BE2C (cell line): ENCODE measurements around the gene CST7.

Experiments
- DNase-seq: peaks from one replicate; pipeline ENCODE4 v3.0.0-alpha.2; 2020
- H3K27me3 ChIP-seq: fragments of 250-450 bp; sonication (Bioruptor Pico); 2 replicates; pipeline ENCODE4 v1.5.1; 2020; ENCODE audit warnings: mild to moderate bottlenecking
- H3K36me3 ChIP-seq: fragments of 250-450 bp; sonication (Bioruptor Pico); 2 replicates; pipeline ENCODE4 v1.5.1; 2020; ENCODE audit warnings: mild to moderate bottlenecking
- H3K4me1 ChIP-seq: fragments of 250-450 bp; sonication (Bioruptor Pico); 2 replicates; pipeline ENCODE4 v1.5.1; 2020
- H3K4me3 ChIP-seq: 2 replicates; pipeline ENCODE4 v1.5.1; 2011; ENCODE audit warnings: low read depth, low read length
- H3K9me3 ChIP-seq: fragments of 250-450 bp; sonication (Bioruptor Pico); 2 replicates; pipeline ENCODE4 v1.5.1; 2020
- TF ChIP-seq, protein P1 (sequence below): IDR thresholded peaks from 2 replicates; pipeline ENCODE4 v1.5.1; 2012; ENCODE audit warnings: mild to moderate bottlenecking, low read depth, low read length

The CST7 gene

DNA sequence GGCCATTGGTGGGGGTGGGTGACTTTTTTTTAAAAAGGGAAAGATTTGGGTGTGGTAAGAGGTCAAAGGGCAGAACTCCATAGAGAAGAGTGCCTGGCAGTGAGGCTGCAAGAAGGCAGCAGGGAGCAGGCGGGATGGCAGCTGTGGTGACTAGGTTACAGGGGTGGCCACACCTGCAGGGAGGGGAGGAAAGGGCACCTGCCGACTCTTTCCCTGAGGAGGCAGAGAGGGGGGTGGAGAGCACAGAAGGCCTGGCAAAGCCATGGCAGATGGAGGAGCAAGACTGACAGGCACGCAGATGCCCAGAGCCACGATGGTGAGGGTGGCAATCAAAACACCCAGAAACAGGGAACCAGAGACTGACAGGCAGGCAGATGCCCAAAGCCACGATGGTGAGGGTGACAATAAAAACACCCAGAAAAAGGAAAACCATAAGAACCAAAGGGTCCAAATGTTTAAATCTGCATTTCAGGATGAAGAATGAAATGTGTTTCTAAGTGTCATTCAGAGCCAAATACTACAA lies 19.3 kb downstream of the CST7 start:
- Histone ChIP-seq H3K9me3 (no peaks in the 10 kb centered on the region), H3K4me3 (no peak overlapping the region), H3K4me1 (no peaks in the 10 kb centered on the region), H3K36me3 (peaks cover 59% of the 10 kb centered on the region), H3K27me3 (no peaks in the 10 kb centered on the region)
- no peak for DNase-seq
- TF ChIP-seq, protein P1, sequence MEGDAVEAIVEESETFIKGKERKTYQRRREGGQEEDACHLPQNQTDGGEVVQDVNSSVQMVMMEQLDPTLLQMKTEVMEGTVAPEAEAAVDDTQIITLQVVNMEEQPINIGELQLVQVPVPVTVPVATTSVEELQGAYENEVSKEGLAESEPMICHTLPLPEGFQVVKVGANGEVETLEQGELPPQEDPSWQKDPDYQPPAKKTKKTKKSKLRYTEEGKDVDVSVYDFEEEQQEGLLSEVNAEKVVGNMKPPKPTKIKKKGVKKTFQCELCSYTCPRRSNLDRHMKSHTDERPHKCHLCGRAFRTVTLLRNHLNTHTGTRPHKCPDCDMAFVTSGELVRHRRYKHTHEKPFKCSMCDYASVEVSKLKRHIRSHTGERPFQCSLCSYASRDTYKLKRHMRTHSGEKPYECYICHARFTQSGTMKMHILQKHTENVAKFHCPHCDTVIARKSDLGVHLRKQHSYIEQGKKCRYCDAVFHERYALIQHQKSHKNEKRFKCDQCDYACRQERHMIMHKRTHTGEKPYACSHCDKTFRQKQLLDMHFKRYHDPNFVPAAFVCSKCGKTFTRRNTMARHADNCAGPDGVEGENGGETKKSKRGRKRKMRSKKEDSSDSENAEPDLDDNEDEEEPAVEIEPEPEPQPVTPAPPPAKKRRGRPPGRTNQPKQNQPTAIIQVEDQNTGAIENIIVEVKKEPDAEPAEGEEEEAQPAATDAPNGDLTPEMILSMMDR, result no peak

DNA sequence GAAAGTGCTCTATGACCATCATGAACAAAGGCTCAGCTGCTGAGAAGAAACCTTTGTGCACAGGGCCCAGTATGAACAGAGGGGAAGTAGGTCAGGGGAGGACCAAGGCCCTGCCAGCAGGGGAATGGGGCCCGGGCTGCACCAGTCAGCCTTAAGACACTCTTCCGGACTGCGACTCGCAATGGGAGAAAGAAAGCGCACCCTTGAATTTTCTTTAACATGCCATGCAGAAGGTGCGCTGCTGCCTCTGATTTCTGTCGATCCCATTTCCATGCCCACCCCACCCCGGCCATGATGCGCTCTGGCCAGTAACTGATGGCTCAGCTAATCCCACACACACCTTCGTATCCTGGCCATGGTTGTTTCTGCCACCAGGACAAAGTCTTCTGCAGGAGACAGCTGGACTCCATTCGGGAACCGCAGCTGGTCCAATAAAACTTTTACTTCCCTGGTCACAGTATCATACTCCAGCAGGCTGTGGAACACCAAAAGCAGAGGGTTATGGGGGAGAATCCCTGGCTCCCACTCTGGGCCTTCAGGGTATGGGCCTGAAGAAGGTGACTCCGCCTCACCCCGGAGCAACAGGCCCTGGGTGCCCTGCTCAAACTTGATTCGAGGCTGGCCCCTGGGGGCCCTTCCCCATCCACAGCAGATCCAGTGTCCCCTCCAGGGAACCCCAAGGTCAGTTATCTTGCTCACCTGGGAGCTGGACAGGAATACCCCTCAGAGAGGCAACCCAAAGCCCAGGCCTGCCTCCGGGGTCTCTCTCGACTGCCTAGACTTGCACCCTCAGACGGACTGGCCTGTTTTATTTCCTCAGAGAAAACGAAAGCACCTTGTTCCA lies 20.3 kb downstream of the CST7 start:
- Histone ChIP-seq H3K27me3 (no peaks in the 10 kb centered on the region), H3K9me3 (no peaks in the 10 kb centered on the region), H3K4me1 (no peaks in the 10 kb centered on the region), H3K36me3 (peaks cover 59% of the 10 kb centered on the region), H3K4me3 (no peak overlapping the region)
- TF ChIP-seq, protein P1, result no peak
- DNase-seq, result no peak

DNA sequence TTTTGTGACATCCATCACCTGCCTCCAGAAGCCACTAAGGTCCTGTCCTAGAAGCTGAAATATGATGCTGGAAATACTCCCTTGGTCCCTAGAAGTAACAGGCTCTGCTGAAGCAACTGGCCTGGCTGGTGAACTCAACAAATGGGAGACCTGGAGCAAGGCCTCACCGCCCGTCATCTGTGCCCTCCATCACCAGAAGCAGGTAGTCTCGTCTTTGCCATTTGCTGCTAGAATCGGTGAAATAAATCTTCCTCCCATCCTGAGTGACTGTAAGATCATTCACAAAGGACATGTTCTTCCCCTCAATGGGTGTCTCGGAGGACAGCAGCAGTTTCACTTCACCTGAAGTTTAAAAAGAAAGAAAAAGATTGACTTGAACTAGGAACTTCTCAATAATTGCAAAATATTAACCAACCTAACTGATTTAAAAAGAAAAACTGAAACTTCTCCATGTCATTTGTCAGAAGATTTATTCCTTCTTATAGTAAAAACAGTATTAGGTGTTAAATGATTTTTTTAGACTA lies 21.0 kb downstream of the CST7 start:
- no peaks in the 10 kb centered on the region for H3K27me3 ChIP-seq
- DNase-seq, result no peak
- H3K36me3 ChIP-seq, result peaks cover 55% of the 10 kb centered on the region
- no peak overlapping the region for H3K4me3 ChIP-seq
- TF ChIP-seq, protein P1, result no peak
- no peaks in the 10 kb centered on the region for H3K9me3 ChIP-seq
- no peaks in the 10 kb centered on the region for H3K4me1 ChIP-seq

DNA sequence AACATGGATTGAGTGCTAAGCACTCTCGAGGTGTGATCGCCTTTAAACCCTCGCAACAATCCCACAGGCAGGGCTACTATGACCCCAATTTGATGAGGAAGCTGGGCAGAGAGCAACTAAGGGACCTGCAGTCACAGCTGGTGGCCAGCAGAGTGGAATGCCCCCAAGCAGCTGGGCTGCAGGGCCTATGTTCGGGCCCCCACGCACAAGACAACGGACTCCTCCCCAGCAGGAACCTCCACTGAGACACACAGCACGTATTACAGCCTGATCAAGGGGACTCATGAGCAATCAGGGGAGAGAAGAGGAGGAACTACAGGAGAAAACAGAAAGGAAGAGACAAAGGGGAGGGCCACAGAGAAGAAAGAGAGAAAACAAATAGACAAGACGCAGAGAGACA lies 21.7 kb downstream of the CST7 start:
- H3K4me1 ChIP-seq, result no peaks in the 10 kb centered on the region
- H3K9me3 ChIP-seq, result no peaks in the 10 kb centered on the region
- TF ChIP-seq, protein P1, result no peak
- H3K36me3 ChIP-seq, result peaks cover 48% of the 10 kb centered on the region
- DNase-seq, result no peak
- H3K4me3 ChIP-seq, result no peak overlapping the region
- no peaks in the 10 kb centered on the region for H3K27me3 ChIP-seq

DNA sequence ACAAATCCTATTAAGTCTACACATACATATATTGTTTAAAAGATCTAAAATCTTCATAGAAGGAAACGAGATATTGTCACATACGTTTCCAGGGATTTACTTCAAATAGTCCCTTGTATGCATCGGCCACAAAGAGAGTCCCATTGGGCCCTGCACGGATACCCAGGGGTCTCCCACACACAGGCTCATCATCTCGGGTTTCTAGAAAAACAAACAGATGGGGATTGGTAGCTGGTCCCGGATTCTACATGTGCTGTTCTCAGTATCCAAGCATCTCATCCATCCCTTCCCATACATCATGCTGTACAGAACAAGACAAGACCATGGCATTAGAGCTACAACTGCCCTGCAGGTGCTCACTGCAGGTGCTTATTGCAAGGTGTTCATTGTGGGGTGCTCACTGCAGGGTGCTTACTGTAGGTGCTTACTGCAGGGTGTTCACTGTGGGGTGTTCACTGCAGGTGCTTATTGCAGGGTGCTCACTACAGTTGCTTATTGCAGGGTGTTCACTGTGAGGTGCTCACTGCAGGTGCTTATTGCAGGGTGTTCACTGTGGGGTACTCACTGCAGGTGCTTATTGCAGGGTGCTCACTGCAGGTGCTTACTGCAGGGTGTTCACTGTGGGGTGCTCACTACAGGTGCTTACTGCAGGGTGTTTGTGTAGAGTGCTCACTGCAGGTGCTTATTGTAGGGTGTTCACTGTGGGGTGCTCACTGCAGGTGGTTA lies 22.5 kb downstream of the CST7 start:
- no peak for DNase-seq
- no peaks in the 10 kb centered on the region for H3K27me3 ChIP-seq
- no peaks in the 10 kb centered on the region for H3K4me1 ChIP-seq
- TF ChIP-seq, protein P1, result no peak
- H3K36me3 ChIP-seq, result peaks cover 45% of the 10 kb centered on the region
- peaks cover 2% of the 10 kb centered on the region; the same call in 1 of the 2 replicates for H3K9me3 ChIP-seq
- no peak overlapping the region for H3K4me3 ChIP-seq
